GM23338 (cell line): ENCODE data around the gene GNAT1. TPM values are rescaled to one million over a fixed set of nuclear protein-coding genes. Genes with fewer than 3 reads are reported as not detected.

ENCODE experiments used
- ATAC-seq: fragments of 200-7000 bp; cut with Tn5 transposase; 3 replicates; pipeline ENCODE4 v1.9.1; 2020
- DNase-seq: peaks from one replicate; pipeline ENCODE4 v3.0.0-alpha.2; 2015; ENCODE audit warnings: low spot score
- H2AFZ ChIP-seq: fragments of 200-600 bp; sonication (generic); 2 replicates; pipeline ENCODE4 v1.8.0; 2016; ENCODE audit warnings: antibody characterized with exemption, mild to moderate bottlenecking, moderate library complexity
- H3F3A ChIP-seq: fragments of 200-600 bp; sonication (generic); replicated peaks from 2 replicates; pipeline ENCODE4 v1.8.0; 2017; ENCODE audit warnings: antibody characterized with exemption, mixed run types, low read depth
- H3K27ac ChIP-seq: fragments of 200-600 bp; sonication (generic); 2 replicates; pipeline ENCODE4 v1.6.1; 2016; ENCODE audit warnings: low read depth
- H3K27me3 ChIP-seq: fragments of 200-600 bp; sonication (generic); 2 replicates; pipeline ENCODE4 v1.8.0; 2016; ENCODE audit warnings: mild to moderate bottlenecking, mixed run types, moderate library complexity; ENCODE audit not compliant: insufficient read depth
- H3K36me3 ChIP-seq: fragments of 200-600 bp; sonication (generic); 2 replicates; pipeline ENCODE4 v1.8.0; 2016; ENCODE audit warnings: mild to moderate bottlenecking; ENCODE audit not compliant: insufficient read depth
- H3K4me1 ChIP-seq: fragments of 200-600 bp; sonication (generic); 2 replicates; pipeline ENCODE4 v1.8.0; 2016; ENCODE audit warnings: mild to moderate bottlenecking, moderate library complexity; ENCODE audit not compliant: insufficient read depth
- H3K4me2 ChIP-seq: fragments of 200-600 bp; sonication (generic); 2 replicates; pipeline ENCODE4 v1.7.1; 2017; ENCODE audit warnings: mixed run types
- H3K4me3 ChIP-seq: fragments of 200-600 bp; sonication (generic); 2 replicates; pipeline ENCODE4 v1.6.1; 2016; ENCODE audit warnings: mixed run types
- H3K79me2 ChIP-seq: fragments of 200-600 bp; sonication (generic); replicated peaks from 2 replicates; pipeline ENCODE4 v1.8.0; 2017; ENCODE audit warnings: mild to moderate bottlenecking; ENCODE audit not compliant: insufficient read depth
- H3K9me2 ChIP-seq: fragments of 200-600 bp; sonication (generic); 2 replicates; pipeline ENCODE4 v1.8.0; 2017; ENCODE audit not compliant: insufficient read depth
- H4K20me1 ChIP-seq: fragments of 200-600 bp; sonication (generic); replicated peaks from 2 replicates; pipeline ENCODE4 v1.8.0; 2017; ENCODE audit warnings: mild to moderate bottlenecking; ENCODE audit not compliant: insufficient read depth
- H3K27ac Mint-ChIP-seq: 2 replicates; pipeline ENCODE4 v1.8.0; 2020; ENCODE audit warnings: inconsistent platforms, mild to moderate bottlenecking, moderate library complexity, mixed read lengths
- H3K27me3 Mint-ChIP-seq: 3 replicates; pipeline ENCODE4 v1.8.0; 2022; ENCODE audit warnings: low read depth, mild to moderate bottlenecking, moderate library complexity, mixed read lengths, inconsistent platforms; ENCODE audit not compliant: insufficient read depth, poor library complexity
- H3K36me3 Mint-ChIP-seq: 3 replicates; pipeline ENCODE4 v1.8.0; 2021; ENCODE audit warnings: low read depth, mild to moderate bottlenecking, inconsistent platforms, moderate library complexity, mixed read lengths
- H3K4me1 Mint-ChIP-seq: 3 replicates; pipeline ENCODE4 v1.8.0; 2020; ENCODE audit warnings: mild to moderate bottlenecking, inconsistent platforms, mixed read lengths
- H3K4me3 Mint-ChIP-seq: 3 replicates; pipeline ENCODE4 v1.8.0; 2021; ENCODE audit warnings: moderate library complexity, mild to moderate bottlenecking, inconsistent platforms, mixed read lengths
- H3K9me3 Mint-ChIP-seq: 3 replicates; pipeline ENCODE4 v1.8.0; 2020; ENCODE audit warnings: moderate library complexity, mild to moderate bottlenecking, inconsistent platforms, mixed read lengths
- CREB1 ChIP-seq: fragments of 250-450 bp; sonication (Bioruptor Pico); IDR thresholded peaks from 2 replicates; pipeline ENCODE4 v1.5.0; 2020; ENCODE audit warnings: low read depth, mild to moderate bottlenecking, moderate library complexity
- EZH2 ChIP-seq: fragments of 200-600 bp; sonication (generic); IDR thresholded peaks from one replicate; pipeline ENCODE4 v1.8.0; 2017; ENCODE audit warnings: antibody characterized with exemption, mild to moderate bottlenecking, low read depth; ENCODE audit not compliant: unreplicated experiment
- EZH2phosphoT487 ChIP-seq: fragments of 200-600 bp; sonication (generic); IDR thresholded peaks from one replicate; pipeline ENCODE4 v1.8.1; 2018; ENCODE audit warnings: antibody characterized with exemption; ENCODE audit not compliant: unreplicated experiment
- JUNB ChIP-seq: IDR thresholded peaks from one replicate; pipeline ENCODE4 v1.6.1; 2016; ENCODE audit warnings: antibody characterized with exemption; ENCODE audit not compliant: unreplicated experiment
- NANOG ChIP-seq: IDR thresholded peaks from 2 replicates; pipeline ENCODE4 v1.6.1; 2016; ENCODE audit warnings: antibody characterized with exemption, borderline replicate concordance
- POLR2AphosphoS5 ChIP-seq: IDR thresholded peaks from 2 replicates; pipeline ENCODE4 v1.6.1; 2016; ENCODE audit warnings: antibody characterized with exemption, low read depth
- STAT1 ChIP-seq: IDR thresholded peaks from one replicate; pipeline ENCODE4 v1.6.1; 2016; ENCODE audit warnings: antibody characterized with exemption; ENCODE audit not compliant: unreplicated experiment
- ZNF114 ChIP-seq: fragments of 250-450 bp; sonication (Bioruptor Pico); IDR thresholded peaks from 2 replicates; pipeline ENCODE4 v1.5.0; 2020; ENCODE audit warnings: mild to moderate bottlenecking, moderate library complexity
- ZNF331 ChIP-seq: fragments of 250-450 bp; sonication (Bioruptor Pico); IDR thresholded peaks from 2 replicates; pipeline ENCODE4 v1.5.0; 2020; ENCODE audit warnings: low read depth, mild to moderate bottlenecking, moderate library complexity
- polyA plus RNA-seq: library from polyadenylated mRNA; unstranded; fragments of >200 nt; fragmentation: Nextera tagmentation; extraction: Ambion mirVana; gene quantifications from 2 replicates; pipeline ENCODE4 v1.2.1, GENCODE V29; 2016
- total RNA-seq: library from RNA; depleted of rRNA; stranded (reverse); fragments of >200 nt; shearing (Covaris generic); gene quantifications from 2 replicates; pipeline ENCODE4 v1.2.3, GENCODE V29; 2014
- TF ChIP-seq, protein P1 (sequence below): IDR thresholded peaks from 2 replicates; pipeline ENCODE4 v1.6.1; 2016; ENCODE audit warnings: antibody characterized with exemption
- TF ChIP-seq, protein P2 (sequence below), 2 experiments: fragments of 200-600 bp in 1 of 2; sonication (generic) in 1 of 2; conservative IDR thresholded peaks; 2 replicates each; pipeline versions ENCODE4 v1.5.1 to v1.6.1; 2016 to 2017; ENCODE audit warnings: antibody characterized with exemption in 2 of 2, low read depth in 2 of 2, mild to moderate bottlenecking in 2 of 2, moderate library complexity in 1 of 2
- TF ChIP-seq, protein P3 (sequence below): fragments of 250-450 bp; sonication (Bioruptor Pico); IDR thresholded peaks from 2 replicates; pipeline ENCODE4 v1.5.0; 2020; ENCODE audit warnings: mild to moderate bottlenecking, moderate library complexity
- TF ChIP-seq, protein P4 (sequence below): IDR thresholded peaks from one replicate; pipeline ENCODE4 v1.6.1; 2018; ENCODE audit warnings: antibody characterized with exemption; ENCODE audit not compliant: unreplicated experiment

GNAT1 gene
- total and polyA plus RNA-seq, 2 experiments from 2014 or later = not detected

DNA sequence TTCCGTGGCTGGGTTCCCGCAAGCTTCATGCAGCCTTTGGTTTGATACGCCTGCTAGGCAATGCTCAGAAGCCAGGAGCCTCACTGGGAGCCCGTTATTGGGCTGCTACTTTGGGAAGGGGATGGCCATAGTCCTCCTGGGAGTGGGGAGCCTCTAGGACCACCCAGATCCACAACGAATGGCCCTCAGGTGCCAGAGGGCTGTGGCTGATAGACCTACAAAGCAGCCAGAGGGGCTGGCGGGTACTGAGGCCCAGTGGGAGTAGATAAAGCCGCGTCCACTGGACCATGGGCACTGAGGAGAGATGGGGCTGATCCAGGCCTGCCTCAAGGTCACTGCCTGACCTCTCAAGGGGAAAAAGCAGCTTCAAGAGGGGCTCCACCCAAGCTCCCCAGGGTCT lies 714 bp downstream of the GNAT1 start:
- Mint-ChIP-seq H3K36me3 (peaks cover 3% of the 10 kb centered on the region; the same call in 1 of the 3 replicates), H3K27me3 (peaks cover 17% of the 10 kb centered on the region), H3K27ac (no peak overlapping the region), H3K9me3 (no peaks in the 10 kb centered on the region), H3K4me1 (peaks cover 15% of the 10 kb centered on the region), H3K4me3 (no peak overlapping the region)
- DNase-seq (no peak), ATAC-seq (no peak)
- Histone ChIP-seq H3K4me3 (no peak overlapping the region), H3F3A (peaks cover 3% of the 10 kb centered on the region), H3K9me2 (no peaks in the 10 kb centered on the region), H3K4me2 (no peak overlapping the region), H3K27me3 (peaks cover 12% of the 10 kb centered on the region; the same call in 1 of the 2 replicates), H3K36me3 (no peaks in the 10 kb centered on the region), H3K4me1 (peaks cover 8% of the 10 kb centered on the region; the same call in 1 of the 2 replicates), H4K20me1 (no peaks in the 10 kb centered on the region), H3K79me2 (no peaks in the 10 kb centered on the region), H3K27ac (no peak overlapping the region), H2AFZ (no peak overlapping the region)
- TF ChIP-seq NANOG (no peak), POLR2AphosphoS5 (no peak), ZNF331 (CRISPR knock-in tag) (no peak), JUNB (no peak), ZNF114 (CRISPR knock-in tag) (no peak), STAT1 (no peak), CREB1 (CRISPR knock-in tag) (no peak), EZH2phosphoT487 (no peak), EZH2 (no peak)
- TF ChIP-seq, protein P1, sequence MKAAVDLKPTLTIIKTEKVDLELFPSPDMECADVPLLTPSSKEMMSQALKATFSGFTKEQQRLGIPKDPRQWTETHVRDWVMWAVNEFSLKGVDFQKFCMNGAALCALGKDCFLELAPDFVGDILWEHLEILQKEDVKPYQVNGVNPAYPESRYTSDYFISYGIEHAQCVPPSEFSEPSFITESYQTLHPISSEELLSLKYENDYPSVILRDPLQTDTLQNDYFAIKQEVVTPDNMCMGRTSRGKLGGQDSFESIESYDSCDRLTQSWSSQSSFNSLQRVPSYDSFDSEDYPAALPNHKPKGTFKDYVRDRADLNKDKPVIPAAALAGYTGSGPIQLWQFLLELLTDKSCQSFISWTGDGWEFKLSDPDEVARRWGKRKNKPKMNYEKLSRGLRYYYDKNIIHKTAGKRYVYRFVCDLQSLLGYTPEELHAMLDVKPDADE = no peak
- TF ChIP-seq, protein P2, sequence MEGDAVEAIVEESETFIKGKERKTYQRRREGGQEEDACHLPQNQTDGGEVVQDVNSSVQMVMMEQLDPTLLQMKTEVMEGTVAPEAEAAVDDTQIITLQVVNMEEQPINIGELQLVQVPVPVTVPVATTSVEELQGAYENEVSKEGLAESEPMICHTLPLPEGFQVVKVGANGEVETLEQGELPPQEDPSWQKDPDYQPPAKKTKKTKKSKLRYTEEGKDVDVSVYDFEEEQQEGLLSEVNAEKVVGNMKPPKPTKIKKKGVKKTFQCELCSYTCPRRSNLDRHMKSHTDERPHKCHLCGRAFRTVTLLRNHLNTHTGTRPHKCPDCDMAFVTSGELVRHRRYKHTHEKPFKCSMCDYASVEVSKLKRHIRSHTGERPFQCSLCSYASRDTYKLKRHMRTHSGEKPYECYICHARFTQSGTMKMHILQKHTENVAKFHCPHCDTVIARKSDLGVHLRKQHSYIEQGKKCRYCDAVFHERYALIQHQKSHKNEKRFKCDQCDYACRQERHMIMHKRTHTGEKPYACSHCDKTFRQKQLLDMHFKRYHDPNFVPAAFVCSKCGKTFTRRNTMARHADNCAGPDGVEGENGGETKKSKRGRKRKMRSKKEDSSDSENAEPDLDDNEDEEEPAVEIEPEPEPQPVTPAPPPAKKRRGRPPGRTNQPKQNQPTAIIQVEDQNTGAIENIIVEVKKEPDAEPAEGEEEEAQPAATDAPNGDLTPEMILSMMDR (conservative IDR thresholded peaks at IDR 0.05; ENCODE audit: low read depth in 2 of 2) = no peak
- TF ChIP-seq, protein P3, sequence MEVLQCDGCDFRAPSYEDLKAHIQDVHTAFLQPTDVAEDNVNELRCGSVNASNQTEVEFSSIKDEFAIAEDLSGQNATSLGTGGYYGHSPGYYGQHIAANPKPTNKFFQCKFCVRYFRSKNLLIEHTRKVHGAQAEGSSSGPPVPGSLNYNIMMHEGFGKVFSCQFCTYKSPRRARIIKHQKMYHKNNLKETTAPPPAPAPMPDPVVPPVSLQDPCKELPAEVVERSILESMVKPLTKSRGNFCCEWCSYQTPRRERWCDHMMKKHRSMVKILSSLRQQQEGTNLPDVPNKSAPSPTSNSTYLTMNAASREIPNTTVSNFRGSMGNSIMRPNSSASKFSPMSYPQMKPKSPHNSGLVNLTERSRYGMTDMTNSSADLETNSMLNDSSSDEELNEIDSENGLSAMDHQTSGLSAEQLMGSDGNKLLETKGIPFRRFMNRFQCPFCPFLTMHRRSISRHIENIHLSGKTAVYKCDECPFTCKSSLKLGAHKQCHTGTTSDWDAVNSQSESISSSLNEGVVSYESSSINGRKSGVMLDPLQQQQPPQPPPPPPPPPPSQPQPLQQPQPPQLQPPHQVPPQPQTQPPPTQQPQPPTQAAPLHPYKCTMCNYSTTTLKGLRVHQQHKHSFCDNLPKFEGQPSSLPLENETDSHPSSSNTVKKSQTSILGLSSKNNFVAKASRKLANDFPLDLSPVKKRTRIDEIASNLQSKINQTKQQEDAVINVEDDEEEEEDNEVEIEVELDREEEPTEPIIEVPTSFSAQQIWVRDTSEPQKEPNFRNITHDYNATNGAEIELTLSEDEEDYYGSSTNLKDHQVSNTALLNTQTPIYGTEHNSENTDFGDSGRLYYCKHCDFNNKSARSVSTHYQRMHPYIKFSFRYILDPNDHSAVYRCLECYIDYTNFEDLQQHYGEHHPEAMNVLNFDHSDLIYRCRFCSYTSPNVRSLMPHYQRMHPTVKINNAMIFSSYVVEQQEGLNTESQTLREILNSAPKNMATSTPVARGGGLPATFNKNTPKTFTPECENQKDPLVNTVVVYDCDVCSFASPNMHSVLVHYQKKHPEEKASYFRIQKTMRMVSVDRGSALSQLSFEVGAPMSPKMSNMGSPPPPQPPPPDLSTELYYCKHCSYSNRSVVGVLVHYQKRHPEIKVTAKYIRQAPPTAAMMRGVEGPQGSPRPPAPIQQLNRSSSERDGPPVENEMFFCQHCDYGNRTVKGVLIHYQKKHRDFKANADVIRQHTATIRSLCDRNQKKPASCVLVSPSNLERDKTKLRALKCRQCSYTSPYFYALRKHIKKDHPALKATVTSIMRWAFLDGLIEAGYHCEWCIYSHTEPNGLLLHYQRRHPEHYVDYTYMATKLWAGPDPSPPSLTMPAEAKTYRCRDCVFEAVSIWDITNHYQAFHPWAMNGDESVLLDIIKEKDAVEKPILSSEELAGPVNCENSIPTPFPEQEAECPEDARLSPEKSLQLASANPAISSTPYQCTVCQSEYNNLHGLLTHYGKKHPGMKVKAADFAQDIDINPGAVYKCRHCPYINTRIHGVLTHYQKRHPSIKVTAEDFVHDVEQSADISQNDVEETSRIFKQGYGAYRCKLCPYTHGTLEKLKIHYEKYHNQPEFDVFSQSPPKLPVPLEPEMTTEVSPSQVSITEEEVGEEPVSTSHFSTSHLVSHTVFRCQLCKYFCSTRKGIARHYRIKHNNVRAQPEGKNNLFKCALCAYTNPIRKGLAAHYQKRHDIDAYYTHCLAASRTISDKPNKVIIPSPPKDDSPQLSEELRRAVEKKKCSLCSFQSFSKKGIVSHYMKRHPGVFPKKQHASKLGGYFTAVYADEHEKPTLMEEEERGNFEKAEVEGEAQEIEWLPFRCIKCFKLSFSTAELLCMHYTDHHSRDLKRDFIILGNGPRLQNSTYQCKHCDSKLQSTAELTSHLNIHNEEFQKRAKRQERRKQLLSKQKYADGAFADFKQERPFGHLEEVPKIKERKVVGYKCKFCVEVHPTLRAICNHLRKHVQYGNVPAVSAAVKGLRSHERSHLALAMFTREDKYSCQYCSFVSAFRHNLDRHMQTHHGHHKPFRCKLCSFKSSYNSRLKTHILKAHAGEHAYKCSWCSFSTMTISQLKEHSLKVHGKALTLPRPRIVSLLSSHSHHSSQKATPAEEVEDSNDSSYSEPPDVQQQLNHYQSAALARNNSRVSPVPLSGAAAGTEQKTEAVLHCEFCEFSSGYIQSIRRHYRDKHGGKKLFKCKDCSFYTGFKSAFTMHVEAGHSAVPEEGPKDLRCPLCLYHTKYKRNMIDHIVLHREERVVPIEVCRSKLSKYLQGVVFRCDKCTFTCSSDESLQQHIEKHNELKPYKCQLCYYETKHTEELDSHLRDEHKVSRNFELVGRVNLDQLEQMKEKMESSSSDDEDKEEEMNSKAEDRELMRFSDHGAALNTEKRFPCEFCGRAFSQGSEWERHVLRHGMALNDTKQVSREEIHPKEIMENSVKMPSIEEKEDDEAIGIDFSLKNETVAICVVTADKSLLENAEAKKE (CRISPR knock-in tag) = no peak
- TF ChIP-seq, protein P4, sequence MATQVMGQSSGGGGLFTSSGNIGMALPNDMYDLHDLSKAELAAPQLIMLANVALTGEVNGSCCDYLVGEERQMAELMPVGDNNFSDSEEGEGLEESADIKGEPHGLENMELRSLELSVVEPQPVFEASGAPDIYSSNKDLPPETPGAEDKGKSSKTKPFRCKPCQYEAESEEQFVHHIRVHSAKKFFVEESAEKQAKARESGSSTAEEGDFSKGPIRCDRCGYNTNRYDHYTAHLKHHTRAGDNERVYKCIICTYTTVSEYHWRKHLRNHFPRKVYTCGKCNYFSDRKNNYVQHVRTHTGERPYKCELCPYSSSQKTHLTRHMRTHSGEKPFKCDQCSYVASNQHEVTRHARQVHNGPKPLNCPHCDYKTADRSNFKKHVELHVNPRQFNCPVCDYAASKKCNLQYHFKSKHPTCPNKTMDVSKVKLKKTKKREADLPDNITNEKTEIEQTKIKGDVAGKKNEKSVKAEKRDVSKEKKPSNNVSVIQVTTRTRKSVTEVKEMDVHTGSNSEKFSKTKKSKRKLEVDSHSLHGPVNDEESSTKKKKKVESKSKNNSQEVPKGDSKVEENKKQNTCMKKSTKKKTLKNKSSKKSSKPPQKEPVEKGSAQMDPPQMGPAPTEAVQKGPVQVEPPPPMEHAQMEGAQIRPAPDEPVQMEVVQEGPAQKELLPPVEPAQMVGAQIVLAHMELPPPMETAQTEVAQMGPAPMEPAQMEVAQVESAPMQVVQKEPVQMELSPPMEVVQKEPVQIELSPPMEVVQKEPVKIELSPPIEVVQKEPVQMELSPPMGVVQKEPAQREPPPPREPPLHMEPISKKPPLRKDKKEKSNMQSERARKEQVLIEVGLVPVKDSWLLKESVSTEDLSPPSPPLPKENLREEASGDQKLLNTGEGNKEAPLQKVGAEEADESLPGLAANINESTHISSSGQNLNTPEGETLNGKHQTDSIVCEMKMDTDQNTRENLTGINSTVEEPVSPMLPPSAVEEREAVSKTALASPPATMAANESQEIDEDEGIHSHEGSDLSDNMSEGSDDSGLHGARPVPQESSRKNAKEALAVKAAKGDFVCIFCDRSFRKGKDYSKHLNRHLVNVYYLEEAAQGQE = no peak
